ENCODE results near the gene HSPB6. TPM values are rescaled to one million over a fixed set of nuclear protein-coding genes. Genes with fewer than 3 reads are reported as not detected.
A peak's percentile ranks its signal among the peaks of the same experiment; 100 is the strongest.

HSPB6 gene
- total and polyA plus RNA-seq, 4 donors = 2.7 to 17.7 (median 5.6) TPM

GRCh38 chr19:35776102-35776788 is 19.4 kb upstream of the HSPB6 start:
- H3K27me3 ChIP-seq (ENCODE audit: control insufficient read depth in 4 of 4, insufficient read depth in 4 of 4, low read length in 3 of 4) = no peaks in the 10 kb centered on the region
- no peak overlapping the region for H3K27ac ChIP-seq (ENCODE audit: low read depth in 1 of 2, low read length in 2 of 2)
- peaks cover 0 to 5% (median 4%) of the 10 kb centered on the region in 4 donors for H3K4me1 ChIP-seq (ENCODE audit: control insufficient read depth in 4 of 4, insufficient read depth in 4 of 4, low read length in 3 of 4)
- no peak for DNase-seq (ENCODE audit: low spot score)
- H3K9me3 ChIP-seq (ENCODE audit: control insufficient read depth in 4 of 4, low read length in 3 of 4) = no peaks in the 10 kb centered on the region
- peaks cover 0 to 1% (median 0%) of the 10 kb centered on the region in 4 donors for H3K36me3 ChIP-seq (ENCODE audit: control insufficient read depth in 4 of 4, insufficient read depth in 3 of 4, low read depth in 1 of 4, low read length in 3 of 4)
- 78% methylated on average over 13 of the region's 13 CpGs for WGBS
- H3K9ac ChIP-seq (ENCODE audit: low read depth in 1 of 2, low read length in 2 of 2) = no peak overlapping the region
- no peak for TF ChIP-seq RXRA (IDR thresholded peaks at IDR 0.05)
- TF ChIP-seq CTCF (IDR thresholded peaks at IDR 0.05; ENCODE audit: low read depth, low read length, missing input control) = no peak
- TF ChIP-seq NR2F2 (IDR thresholded peaks at IDR 0.05) = no peak
- TF ChIP-seq RAD21 (IDR thresholded peaks at IDR 0.05) = no peak
- no peak for TF ChIP-seq SP1 (IDR thresholded peaks at IDR 0.05)
- no peak for TF ChIP-seq MAX (IDR thresholded peaks at IDR 0.05)
- TF ChIP-seq ATF3 (IDR thresholded peaks at IDR 0.05) = no peak
- no peak for TF ChIP-seq FOXA2 (IDR thresholded peaks at IDR 0.05)
- no peak for TF ChIP-seq TAF1 (conservative IDR thresholded peaks at IDR 0.05)
- no peak for TF ChIP-seq YY1 (IDR thresholded peaks at IDR 0.05)
- no peak for TF ChIP-seq ZBTB33 (IDR thresholded peaks at IDR 0.05)
- no peak for TF ChIP-seq JUND (IDR thresholded peaks at IDR 0.05)
- TF ChIP-seq FOXA1 (IDR thresholded peaks at IDR 0.05) = no peak
- TF ChIP-seq HNF4G (IDR thresholded peaks at IDR 0.05) = no peak
- TF ChIP-seq REST (IDR thresholded peaks at IDR 0.05) = no peak
- no peak for TF ChIP-seq EGR1 (IDR thresholded peaks at IDR 0.05; ENCODE audit: low read depth in 2 of 2)
- TF ChIP-seq GABPA (IDR thresholded peaks at IDR 0.05 in 1 of 2, conservative IDR thresholded peaks at IDR 0.05 in 1 of 2) = no peak
- no peak for TF ChIP-seq HNF4A (conservative IDR thresholded peaks at IDR 0.05)
- H3K4me3 ChIP-seq (ENCODE audit: low read depth in 1 of 3, low read length in 3 of 3) = peak overlapping the region in 1 of 3 donors; percentile 85
